NCI-H2107 treated with DMSO at 0.1 percent for 48 hours (cell line): Measurements from ENCODE around the gene TMED10.

Source experiments
- DNase-seq: peaks from one replicate; lab custom pipeline; 2025; ENCODE audit not compliant: unreplicated experiment; lab: John Stamatoyannopoulos, UW

Gene TMED10

DNA sequence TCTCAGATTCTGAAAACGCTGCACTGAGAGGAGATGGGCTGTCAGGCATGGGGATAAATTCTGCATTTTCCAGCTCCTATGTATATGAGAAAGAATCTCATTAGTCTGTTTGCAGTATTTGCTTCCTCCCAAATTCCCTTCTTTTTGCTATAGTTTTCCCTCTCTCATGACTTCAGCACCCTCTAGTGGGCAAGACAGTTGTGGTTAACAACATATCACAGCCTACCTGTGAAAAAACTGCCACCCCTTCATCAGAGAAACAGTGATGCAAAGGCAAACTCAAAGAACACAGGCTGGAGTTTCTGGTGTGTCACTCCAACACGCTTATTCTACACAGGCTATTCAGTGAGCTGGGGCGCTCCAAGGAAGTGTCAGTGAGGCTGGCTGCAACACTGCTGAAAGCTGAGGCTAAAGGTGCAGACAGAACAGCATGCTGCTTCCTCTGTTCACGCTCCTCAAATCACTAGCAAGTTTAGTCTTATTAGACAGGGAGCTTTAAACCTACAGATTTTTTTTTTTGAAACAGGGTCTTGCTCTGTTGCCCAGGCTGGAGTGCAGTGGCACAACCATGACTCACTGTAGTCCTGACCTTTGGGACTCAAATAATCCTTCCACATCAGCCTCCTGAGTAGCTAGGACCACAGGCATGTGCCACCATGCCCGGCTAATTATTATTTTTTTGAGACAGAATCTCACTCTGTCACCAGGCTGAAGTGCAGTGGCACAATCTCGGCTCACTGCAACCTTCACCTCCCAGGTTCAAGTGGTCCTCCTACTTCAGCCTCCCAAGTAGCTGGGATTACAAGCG, 87.6 kb downstream of the TMED10 start:
- DNase-seq: peak; percentile 77

DNA sequence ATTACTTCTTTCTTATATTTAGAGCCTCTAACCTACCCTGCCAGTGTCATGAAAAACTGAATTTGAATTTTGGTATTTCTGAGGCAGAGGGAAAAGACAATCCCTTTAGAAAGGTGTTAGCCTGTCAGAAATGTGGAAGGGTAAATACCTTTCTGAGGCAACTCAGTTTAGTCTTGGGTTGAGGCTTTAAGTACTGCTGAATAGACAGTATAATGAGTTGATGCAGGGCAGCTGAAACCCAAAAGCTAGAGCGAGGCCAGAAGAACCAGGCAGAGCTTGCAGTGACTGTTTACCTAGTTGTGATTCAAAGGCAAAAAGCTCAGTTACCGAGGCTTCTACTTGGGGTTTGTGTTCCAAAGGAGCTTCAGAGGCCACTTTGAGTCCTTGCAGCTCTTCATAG, 88.3 kb downstream of the TMED10 start:
- no peak for DNase-seq

DNA sequence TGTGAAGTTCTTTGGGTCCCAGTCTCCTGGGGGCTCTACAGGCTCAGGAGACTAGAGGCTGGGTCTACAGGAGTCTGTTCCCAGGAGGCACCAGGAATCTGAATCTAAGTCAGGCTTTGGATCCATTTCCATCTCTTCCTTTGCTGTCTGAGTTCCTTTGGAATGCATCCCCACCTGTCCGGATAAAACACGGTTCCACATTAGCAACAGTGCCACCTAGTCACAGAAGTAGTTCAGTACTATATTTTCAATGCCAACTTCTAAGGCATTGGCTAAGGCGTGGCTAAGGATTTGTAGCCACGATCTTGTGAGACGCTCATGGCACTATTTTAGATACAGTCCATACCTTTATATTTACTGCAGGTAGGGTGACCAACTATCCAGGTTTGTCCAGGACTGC, 91.9 kb downstream of the TMED10 start:
- peak; percentile 26 for DNase-seq

DNA sequence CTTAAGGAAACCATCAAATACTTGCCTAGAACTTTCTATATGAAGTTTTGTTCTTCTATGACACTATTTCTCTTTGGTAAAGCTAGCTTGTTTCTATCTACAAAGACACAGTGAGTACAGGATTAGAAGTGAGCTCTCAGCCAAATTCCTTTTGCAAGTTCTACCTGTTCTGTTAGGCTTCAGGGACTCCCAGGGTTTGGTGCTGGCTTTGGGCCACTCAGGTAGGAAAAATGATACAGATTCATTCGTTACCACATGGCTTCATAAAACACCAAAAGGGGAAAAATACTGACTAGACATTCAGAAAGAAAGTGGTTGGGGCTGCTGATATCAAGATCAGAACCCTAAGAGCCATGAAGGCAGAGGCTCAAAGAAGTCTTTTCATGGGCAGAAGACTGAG, 93.1 kb downstream of the TMED10 start:
- DNase-seq: no peak

DNA sequence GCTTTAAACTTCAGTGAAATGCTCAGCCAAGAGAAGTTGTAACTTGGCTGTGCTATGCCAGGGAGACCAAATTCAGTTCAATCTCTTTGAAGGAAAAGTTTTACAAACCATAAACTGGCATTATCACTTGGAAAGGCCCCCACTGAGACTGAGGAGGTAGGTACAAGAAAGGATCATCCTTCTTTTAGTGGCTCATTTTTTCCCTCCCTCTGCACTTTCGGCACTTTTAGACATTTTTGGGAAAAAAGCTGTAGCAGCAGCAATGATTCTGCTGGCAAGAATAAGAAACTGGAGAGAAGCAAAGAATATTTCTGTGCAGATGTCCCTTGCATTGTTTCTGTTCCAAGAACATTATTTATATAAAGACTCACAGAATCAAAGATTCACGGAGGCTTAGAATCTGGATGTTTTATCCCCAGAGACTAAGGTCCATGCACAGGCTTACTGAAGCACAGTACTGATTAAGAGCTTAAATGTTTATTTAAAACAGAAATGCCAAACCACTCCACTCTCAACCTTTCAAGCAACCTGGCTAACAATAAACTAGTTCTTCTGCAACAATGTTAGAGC, 94.7 kb downstream of the TMED10 start:
- no peak for DNase-seq
